Vein endothelial cell (primary cell): ENCODE measurements around the gene MON1B. TPM values are rescaled to one million over a fixed set of nuclear protein-coding genes. Genes with fewer than 3 reads are reported as not detected.

ENCODE experiments used
- total RNA-seq: library from RNA; depleted of rRNA; stranded (reverse); fragments of >200 nt; gene quantifications from 2 replicates; pipeline ENCODE4 v1.2.3, GENCODE V29; 2012

Gene MON1B
- 19.9 and 24.8 TPM in 2 replicates for total RNA-seq

GRCh38 chr16:77190478-77191258 is at the start of gene MON1B:
Gene MON1B (plus strand): TSS chr16:77191190. CDS start chr16:77191486, 296 bp downstream.

GRCh38 chr16:77199211-77199610 is 8.2 kb downstream of the MON1B start, which contains the start of gene SYCE1L:
Gene SYCE1L (plus strand): TSS chr16:77199408. CDS start chr16:77199452, 44 bp downstream.

Other genes with a start within 250 kb of the MON1B start
- gene SYCE1L, start 8.2 kb downstream of the MON1B start, total RNA-seq: 1.1 and 1.6 TPM in 2 replicates
- 57.7 and 81.7 TPM in 2 replicates for gene ADAMTS18, start 243.8 kb downstream of the MON1B start, total RNA-seq